Spinal cord (tissue), 10 donors: ENCODE data around the gene THOC7. TPM values are rescaled to one million over a fixed set of nuclear protein-coding genes. Genes with fewer than 3 reads are reported as not detected.

Experiments
- DNase-seq, 6 donors: peaks; one replicate each; pipeline versions ENCODE4 v3.0.0 to v3.0.0-alpha.2; 2013 to 2015; ENCODE audit warnings: low spot score in 6 of 6, low read depth in 4 of 6
- H3K27ac ChIP-seq: one replicate; pipeline ENCODE4 v1.5.1; 2013; ENCODE audit warnings: low read depth, low read length, control low read depth
- H3K27me3 ChIP-seq: one replicate; pipeline ENCODE4 v1.6.1; 2013; ENCODE audit warnings: low read length; ENCODE audit not compliant: control insufficient read depth, insufficient read depth
- H3K36me3 ChIP-seq: one replicate; pipeline ENCODE4 v1.6.1; 2013; ENCODE audit warnings: low read length; ENCODE audit not compliant: control insufficient read depth, insufficient read depth
- H3K4me1 ChIP-seq: one replicate; pipeline ENCODE4 v1.6.1; 2013; ENCODE audit warnings: low read length; ENCODE audit not compliant: control insufficient read depth, insufficient read depth
- H3K4me3 ChIP-seq: one replicate; pipeline ENCODE4 v1.5.1; 2013; ENCODE audit warnings: low read depth, low read length, control low read depth
- H3K9me3 ChIP-seq: one replicate; pipeline ENCODE4 v1.6.1; 2013; ENCODE audit warnings: low read length; ENCODE audit not compliant: control insufficient read depth, insufficient read depth
- WGBS: methylation state at CpG from one replicate; pipeline ENCODE4 v1.1.5; 2013; ENCODE audit warnings: missing lambda C conversion rate; ENCODE audit not compliant: insufficient coverage; 5-methylcytosine and 5-hydroxymethylcytosine counted together
- polyA plus RNA-seq, 2 donors: library from polyadenylated mRNA; unstranded; fragments of 120-200 nt; gene quantifications; one replicate each; pipeline ENCODE4 v1.2.1, GENCODE V29; 2013; ENCODE audit not compliant: insufficient read length in 2 of 2
- total RNA-seq, 2 donors: library from RNA; depleted of rRNA in 1 of 2; stranded (reverse); fragments of 120-200 nt in 1 of 2; fragments of >200 nt in 1 of 2; gene quantifications; one replicate each; pipeline versions ENCODE4 v1.2.3 to v1.2.4, GENCODE V29; 2013 to 2014
- donor health status: healthy.

Gene THOC7
- total and polyA plus RNA-seq, 4 donors, result 47.7 to 78.9 (median 66.6) TPM

DNA sequence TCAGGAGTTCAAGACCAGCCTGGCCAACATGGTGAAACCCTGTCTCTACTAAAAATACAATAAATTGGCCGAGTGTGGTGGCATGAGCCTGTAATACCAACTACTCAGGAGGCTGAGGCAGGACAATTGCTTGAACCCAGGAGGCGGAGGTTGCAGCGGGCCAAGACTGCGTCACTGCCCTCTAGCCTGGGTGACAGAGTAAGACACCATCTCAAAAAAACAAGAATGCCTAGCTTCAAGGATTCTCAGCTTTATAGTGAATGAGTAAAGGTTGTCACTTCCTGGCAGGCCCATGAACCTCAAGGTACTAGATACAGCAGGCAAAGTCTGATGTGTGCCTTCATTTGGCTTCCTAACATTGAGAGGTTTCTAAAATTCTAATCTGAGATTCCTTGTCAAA is 14.4 kb downstream of the THOC7 start:
- Histone ChIP-seq H3K4me1 (no peaks in the 10 kb centered on the region), H3K9me3 (no peaks in the 10 kb centered on the region), H3K36me3 (no peaks in the 10 kb centered on the region), H3K27ac (no peak overlapping the region), H3K4me3 (no peak overlapping the region), H3K27me3 (no peaks in the 10 kb centered on the region)
- no CpG with 5 or more reads among the region's 4 CpGs for WGBS
- no peak for DNase-seq

DNA sequence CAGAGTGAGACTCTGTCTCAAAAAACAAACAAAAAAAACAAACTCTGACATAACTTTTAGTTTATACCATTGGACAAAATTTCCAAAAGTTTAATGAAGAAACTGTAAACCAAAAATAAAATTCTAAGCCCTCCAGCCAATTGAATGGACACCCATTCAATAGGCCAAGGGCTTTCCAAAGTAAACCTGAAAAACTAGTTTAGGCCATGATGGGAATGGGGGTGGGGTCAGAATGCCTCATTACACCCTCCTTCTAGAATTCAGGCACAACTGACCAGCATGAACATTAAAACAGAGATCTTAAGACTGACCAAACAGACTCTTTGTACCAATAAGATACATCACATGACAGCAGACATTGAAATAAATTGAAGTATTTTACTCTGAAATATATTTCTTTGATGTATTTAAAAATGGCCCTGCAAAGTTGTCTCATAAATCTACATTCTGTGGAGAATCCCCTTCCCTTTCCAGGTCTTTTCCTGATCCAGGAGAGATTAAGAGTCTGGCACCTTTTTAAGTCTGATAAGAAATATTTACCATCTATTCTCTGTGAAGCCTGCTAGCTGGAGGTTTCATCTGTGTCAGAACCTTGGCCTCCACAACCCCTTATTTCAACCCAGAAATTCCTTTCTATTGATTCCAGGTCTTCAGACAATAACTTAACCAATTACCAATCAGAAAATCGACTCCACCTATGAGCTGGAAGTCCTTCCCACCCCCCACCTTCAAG is 15.7 kb downstream of the THOC7 start:
- no peaks in the 10 kb centered on the region for H3K4me1 ChIP-seq
- H3K4me3 ChIP-seq, result no peak overlapping the region
- H3K27me3 ChIP-seq, result no peaks in the 10 kb centered on the region
- H3K27ac ChIP-seq, result no peak overlapping the region
- no peak for DNase-seq
- no peaks in the 10 kb centered on the region for H3K36me3 ChIP-seq
- 93% methylated on average over 1 of the region's 1 CpG for WGBS
- H3K9me3 ChIP-seq, result no peaks in the 10 kb centered on the region

DNA sequence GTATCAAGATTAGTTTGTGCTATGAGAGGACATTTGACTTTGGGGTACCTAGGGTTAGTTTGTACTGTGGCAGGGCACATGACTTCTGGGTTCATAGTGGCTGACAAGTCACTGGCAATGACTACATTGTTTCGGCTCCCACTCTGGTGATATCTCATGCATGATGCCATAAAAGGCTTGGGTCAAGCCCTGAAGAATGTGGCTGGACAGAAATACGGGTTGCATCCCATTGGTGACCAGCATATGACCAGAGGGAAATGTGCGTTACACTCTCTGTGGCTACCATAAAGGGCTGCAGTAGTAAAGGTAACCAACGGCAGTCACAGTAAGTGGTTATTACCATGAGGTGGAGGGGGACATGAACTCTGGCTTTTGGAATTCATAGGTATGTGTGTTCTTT is 18.4 kb downstream of the THOC7 start:
- Histone ChIP-seq H3K4me3 (no peak overlapping the region), H3K36me3 (no peaks in the 10 kb centered on the region), H3K27me3 (no peaks in the 10 kb centered on the region), H3K9me3 (no peaks in the 10 kb centered on the region), H3K27ac (no peak overlapping the region), H3K4me1 (no peaks in the 10 kb centered on the region)
- DNase-seq, result no peak
- WGBS, result 90% methylated on average over 4 of the region's 4 CpGs

DNA sequence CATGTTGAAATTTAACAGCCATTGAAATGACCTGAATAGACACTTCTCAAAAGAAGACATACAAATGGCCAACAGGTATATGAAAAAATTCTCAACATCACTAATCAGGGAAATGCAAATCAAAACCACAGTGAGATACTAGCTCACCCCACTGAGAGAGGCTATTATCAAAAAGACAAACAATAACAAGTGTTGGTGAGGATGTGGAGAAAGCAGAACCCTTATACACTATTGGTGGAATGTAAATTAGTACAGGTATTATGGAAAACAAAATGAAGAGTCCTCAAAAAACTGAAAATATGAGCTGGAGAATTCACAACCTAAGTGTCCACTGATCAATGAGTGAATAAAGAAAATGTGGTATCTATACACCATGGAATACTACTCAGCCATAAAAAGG is 21.5 kb downstream of the THOC7 start:
- DNase-seq, result no peak
- H3K36me3 ChIP-seq, result no peaks in the 10 kb centered on the region
- H3K27ac ChIP-seq, result no peak overlapping the region
- H3K9me3 ChIP-seq, result no peaks in the 10 kb centered on the region
- H3K4me3 ChIP-seq, result no peak overlapping the region
- H3K4me1 ChIP-seq, result no peaks in the 10 kb centered on the region
- H3K27me3 ChIP-seq, result no peaks in the 10 kb centered on the region

DNA sequence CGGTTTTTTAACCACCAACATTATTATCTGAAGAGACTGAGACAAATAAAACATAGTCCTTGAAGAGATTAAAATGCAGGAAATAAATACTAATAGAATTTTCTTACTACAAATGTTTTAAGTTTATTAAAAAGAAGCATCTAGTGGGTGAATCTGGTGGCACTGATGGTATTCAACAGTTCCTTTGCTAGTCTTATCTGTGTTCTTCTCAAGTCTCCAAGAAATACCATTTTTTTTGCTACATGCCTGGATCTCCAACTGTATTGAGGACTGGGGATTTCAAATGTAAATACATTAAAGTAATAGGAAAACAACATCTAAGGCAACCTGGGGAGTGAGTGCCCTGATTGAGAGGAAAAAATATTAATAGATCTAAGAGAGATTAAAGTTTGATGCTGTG is 21.9 kb downstream of the THOC7 start:
- Histone ChIP-seq H3K4me1 (no peaks in the 10 kb centered on the region), H3K9me3 (no peaks in the 10 kb centered on the region)

DNA sequence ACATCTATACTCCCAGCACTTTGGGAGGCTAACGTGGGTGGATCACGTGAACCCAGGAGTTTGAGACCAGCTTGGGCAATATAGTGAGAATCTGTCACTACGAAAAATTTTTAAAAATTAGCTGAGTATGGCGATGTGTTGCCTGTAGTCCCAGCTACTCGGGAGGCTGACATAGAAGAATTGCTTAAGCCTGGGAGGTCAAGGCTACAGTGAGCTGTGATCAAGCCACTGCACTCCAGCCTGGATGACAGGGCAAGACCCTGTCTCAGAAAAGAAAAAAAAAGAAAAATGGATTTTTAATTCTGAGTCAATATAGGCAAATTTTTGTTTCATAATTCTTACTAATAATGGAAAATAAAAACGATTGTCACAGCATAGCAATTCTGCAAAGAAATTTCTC is 31.2 kb downstream of the THOC7 start:
- Histone ChIP-seq H3K27ac (no peak overlapping the region), H3K9me3 (no peaks in the 10 kb centered on the region), H3K4me3 (no peak overlapping the region), H3K36me3 (peaks cover 16% of the 10 kb centered on the region), H3K27me3 (no peaks in the 10 kb centered on the region), H3K4me1 (no peaks in the 10 kb centered on the region)
- DNase-seq, result no peak
- 97% methylated on average over 4 of the region's 6 CpGs for WGBS

More for the DNA sequence above, 21.9 kb downstream of the THOC7 start:
- no peaks in the 10 kb centered on the region for H3K36me3 ChIP-seq
- H3K4me3 ChIP-seq, result no peak overlapping the region
- H3K27me3 ChIP-seq, result no peaks in the 10 kb centered on the region
- no CpG with 5 or more reads among the region's 1 CpG for WGBS
- H3K27ac ChIP-seq, result no peak overlapping the region
- DNase-seq, result no peak

DNA sequence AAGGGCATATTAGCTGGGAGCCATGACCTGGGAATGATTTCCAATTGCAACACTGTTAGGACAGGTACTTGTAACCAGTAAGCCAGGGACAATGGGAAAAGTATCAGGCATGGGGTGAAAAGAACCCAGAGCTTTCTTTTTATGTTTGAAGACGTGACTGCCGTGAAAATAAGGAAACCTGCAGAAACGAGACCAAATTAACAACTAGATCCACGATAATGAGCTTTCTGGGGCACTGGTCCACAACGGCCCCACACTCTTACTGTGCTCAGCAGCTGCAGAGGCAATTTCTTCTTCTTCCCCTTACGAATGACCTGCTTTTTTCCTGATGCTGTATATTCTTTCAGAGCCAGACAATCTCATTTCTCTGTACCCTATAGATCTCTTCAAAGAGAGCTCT is 33.1 kb downstream of the THOC7 start:
- Histone ChIP-seq H3K27ac (no peak overlapping the region), H3K9me3 (no peaks in the 10 kb centered on the region), H3K4me1 (no peaks in the 10 kb centered on the region), H3K36me3 (peaks cover 16% of the 10 kb centered on the region), H3K27me3 (no peaks in the 10 kb centered on the region), H3K4me3 (no peak overlapping the region)
- DNase-seq, result peak in 1 of 6 donors; percentile 65
- 66% methylated on average over 5 of the region's 6 CpGs for WGBS

DNA sequence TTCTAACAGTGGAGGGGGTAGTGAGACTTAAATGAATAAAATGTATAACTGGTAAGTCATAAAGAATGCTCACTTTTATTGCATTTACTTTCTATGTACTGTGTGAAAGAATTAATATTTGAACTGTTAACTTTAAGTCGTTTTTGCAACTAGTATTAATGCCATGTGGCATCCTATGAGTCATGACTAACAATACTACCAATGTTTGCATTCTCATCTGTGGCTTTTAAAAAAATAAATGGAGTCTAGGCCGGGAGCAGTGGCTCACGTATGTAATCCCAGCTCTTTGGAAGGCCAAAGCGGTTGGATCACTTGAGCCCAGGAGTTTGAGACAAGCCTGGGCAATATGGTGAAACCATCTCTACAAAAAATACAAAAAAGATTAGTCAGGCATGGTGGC is 39.3 kb downstream of the THOC7 start:
- no peaks in the 10 kb centered on the region for H3K27me3 ChIP-seq
- no peak for DNase-seq
- H3K36me3 ChIP-seq, result peaks cover 4% of the 10 kb centered on the region
- H3K4me1 ChIP-seq, result no peaks in the 10 kb centered on the region
- no peak overlapping the region for H3K4me3 ChIP-seq
- no peak overlapping the region for H3K27ac ChIP-seq
- no CpG with 5 or more reads among the region's 4 CpGs for WGBS
- no peaks in the 10 kb centered on the region for H3K9me3 ChIP-seq

DNA sequence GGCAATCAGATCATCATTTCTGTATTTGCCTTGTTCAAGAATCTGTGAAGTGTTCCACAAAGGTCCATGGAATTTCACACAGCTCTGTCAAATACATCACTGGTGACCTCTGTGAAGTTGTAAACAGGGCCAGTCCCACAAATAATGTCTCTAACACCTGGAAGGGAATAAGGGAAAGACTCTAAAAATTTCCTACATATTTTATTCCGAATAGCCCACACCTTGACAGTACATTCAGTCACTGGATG is 44.5 kb downstream of the THOC7 start, which contains the start of gene C3orf49:
TSS of gene C3orf49 (plus strand) at position 149 of the 248 bp plus-strand sequence. CDS start 173 bp downstream, outside the sequence.
- WGBS, result no CpG with 5 or more reads among the region's 1 CpG
- no peak for DNase-seq
- H3K27ac ChIP-seq, result no peak within 1 kb of the TSS
- no peaks in the 10 kb centered on the region for H3K4me1 ChIP-seq
- H3K36me3 ChIP-seq, result peaks cover 4% of the 10 kb centered on the region
- H3K27me3 ChIP-seq, result no peaks in the 10 kb centered on the region
- H3K9me3 ChIP-seq, result no peaks in the 10 kb centered on the region
- H3K4me3 ChIP-seq, result no peak within 1 kb of the TSS

DNA sequence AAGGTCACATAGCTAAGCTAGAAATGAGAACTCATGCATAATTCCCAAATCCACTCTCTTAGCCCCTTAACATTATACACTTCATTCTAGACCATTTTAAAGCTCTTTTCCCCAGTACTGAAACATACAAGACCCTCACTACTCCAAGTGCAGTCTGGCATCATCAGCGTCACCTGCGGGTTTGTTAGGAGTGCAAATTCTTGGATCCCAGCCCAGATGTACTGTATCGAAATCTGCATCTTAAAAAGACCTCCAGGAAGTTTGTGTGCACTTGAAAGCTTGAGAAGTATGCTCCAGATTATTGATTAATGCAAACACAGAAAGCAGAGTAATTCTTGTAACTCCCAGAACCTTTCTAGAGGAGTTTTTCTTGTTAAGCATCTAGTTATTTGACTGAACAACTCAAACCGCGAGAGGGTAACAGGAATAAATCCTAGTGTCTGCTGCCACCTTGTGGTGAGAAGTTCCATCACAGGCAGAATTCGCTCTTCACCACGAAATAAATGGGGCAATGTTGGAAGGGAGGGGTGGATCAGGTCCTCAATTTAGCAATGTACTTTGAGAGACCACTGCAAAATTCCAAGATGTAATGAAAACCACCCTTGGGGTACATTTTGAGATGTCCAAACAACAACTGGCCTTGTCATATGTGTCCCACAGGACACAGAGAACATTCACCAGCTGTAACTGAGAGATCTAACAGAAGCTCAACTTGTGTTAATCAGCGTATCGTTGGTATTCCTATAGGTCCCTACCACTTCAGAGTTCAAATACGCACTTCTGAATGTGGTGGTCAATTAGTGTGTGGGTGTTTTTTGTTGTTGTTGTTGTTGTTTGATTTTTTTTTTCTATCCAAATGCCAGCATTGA is 45.1 kb downstream of the THOC7 start:
- no peaks in the 10 kb centered on the region for H3K36me3 ChIP-seq
- WGBS, result 5% methylated on average over 2 of the region's 10 CpGs
- H3K27ac ChIP-seq, result no peak overlapping the region
- no peaks in the 10 kb centered on the region for H3K4me1 ChIP-seq
- peak; percentile 56 to 94 (median 72) for DNase-seq
- no peaks in the 10 kb centered on the region for H3K9me3 ChIP-seq
- H3K27me3 ChIP-seq, result no peaks in the 10 kb centered on the region
- H3K4me3 ChIP-seq, result no peak overlapping the region
